A549 (cell line): ENCODE measurements around the gene ABCF2.

Source experiments
- BHLHE40 ChIP-seq: IDR thresholded peaks from 2 replicates; pipeline ENCODE4 v1.6.1; 2012; ENCODE audit warnings: low read depth, low read length, inconsistent platforms
- EHMT2 ChIP-seq: fragments of 200-600 bp; sonication (generic); IDR thresholded peaks from 2 replicates; pipeline ENCODE4 v1.6.1; 2016; ENCODE audit warnings: antibody characterized with exemption, low read depth, mild to moderate bottlenecking, moderate library complexity
- POLR2A ChIP-seq: IDR thresholded peaks from 2 replicates; pipeline ENCODE4 v1.6.1; 2012; ENCODE audit warnings: mild to moderate bottlenecking, low read length
- TF ChIP-seq, protein P1 (sequence below): fragments of >200 bp; sonication (Bioruptor Twin); formaldehyde crosslinking; IDR thresholded peaks from 3 replicates; pipeline ENCODE4 v1.5.1; 2016

DNA sequence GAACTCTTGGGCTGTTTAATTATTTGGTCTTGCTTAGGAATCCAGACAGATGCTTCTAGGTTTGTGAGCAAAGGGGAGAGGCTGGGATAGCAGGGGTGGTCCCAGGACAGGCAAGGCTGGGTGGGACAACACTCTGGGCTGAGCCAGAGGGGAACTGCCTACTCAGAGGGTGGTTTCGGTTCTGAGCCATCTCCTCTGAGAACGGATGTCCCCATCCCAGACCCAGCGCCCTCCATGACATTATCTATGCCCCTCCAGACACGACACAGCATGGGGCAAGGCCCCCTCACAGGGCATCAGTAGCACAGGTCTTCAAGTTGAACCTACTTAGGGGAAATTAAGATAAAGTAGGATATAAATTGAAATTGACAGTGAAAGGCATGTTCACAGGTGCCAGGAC lies 47.1 kb downstream of the ABCF2 start:
- TF ChIP-seq, protein P1, sequence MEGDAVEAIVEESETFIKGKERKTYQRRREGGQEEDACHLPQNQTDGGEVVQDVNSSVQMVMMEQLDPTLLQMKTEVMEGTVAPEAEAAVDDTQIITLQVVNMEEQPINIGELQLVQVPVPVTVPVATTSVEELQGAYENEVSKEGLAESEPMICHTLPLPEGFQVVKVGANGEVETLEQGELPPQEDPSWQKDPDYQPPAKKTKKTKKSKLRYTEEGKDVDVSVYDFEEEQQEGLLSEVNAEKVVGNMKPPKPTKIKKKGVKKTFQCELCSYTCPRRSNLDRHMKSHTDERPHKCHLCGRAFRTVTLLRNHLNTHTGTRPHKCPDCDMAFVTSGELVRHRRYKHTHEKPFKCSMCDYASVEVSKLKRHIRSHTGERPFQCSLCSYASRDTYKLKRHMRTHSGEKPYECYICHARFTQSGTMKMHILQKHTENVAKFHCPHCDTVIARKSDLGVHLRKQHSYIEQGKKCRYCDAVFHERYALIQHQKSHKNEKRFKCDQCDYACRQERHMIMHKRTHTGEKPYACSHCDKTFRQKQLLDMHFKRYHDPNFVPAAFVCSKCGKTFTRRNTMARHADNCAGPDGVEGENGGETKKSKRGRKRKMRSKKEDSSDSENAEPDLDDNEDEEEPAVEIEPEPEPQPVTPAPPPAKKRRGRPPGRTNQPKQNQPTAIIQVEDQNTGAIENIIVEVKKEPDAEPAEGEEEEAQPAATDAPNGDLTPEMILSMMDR, result no peak
- TF ChIP-seq EHMT2 (no peak), POLR2A (no peak), BHLHE40 (no peak)
